T-helper 2 cell treated with Interferon-gamma antibody and Interleukin-4, amounts not matched to agents 5 μg/mL and 100 μg/mL, for 36 hours (primary cell): ENCODE results near the gene PEMT.

Experiments used
- DNase-seq: peaks from one replicate; pipeline ENCODE4 v3.0.0; 2021; ENCODE audit warnings: low spot score
- H3K27ac Mint-ChIP-seq: one replicate; pipeline ENCODE4 v1.8.0; 2021; ENCODE audit warnings: mild to moderate bottlenecking, mixed read lengths
- H3K27me3 Mint-ChIP-seq: one replicate; pipeline ENCODE4 v1.8.0; 2021; ENCODE audit warnings: low read depth, mixed read lengths
- H3K36me3 Mint-ChIP-seq: one replicate; pipeline ENCODE4 v1.8.0; 2021; ENCODE audit warnings: low read depth, mixed read lengths
- H3K4me1 Mint-ChIP-seq: one replicate; pipeline ENCODE4 v1.8.0; 2021; ENCODE audit warnings: low read depth, mixed read lengths
- H3K4me3 Mint-ChIP-seq: one replicate; pipeline ENCODE4 v1.8.0; 2022; ENCODE audit warnings: mild to moderate bottlenecking, moderate library complexity, mixed read lengths
- H3K9me3 Mint-ChIP-seq: one replicate; pipeline ENCODE4 v1.8.0; 2021; ENCODE audit warnings: mixed read lengths

The PEMT gene

DNA sequence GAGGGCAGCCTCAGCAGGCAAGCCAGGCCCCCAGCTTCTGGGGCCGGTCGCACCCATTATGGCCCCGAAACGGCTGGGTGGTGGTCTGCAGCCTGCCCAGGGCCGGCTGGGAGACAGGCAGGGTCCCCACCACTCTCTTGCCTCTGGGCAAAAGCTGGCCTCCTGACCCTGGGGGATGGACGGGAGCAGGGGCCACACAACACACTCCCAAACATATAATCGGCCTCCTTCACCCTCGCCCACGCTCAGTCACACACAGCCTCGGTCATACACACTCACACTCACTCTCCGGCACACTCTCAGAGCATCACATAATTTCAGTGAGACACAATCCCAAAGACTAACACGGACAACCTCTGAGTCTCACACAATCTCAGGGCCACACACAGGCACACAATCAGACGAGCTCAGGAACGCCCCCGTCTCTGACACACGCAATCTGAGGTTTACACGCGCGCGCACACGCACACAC is 589 bp downstream of the PEMT start:
- Mint-ChIP-seq H3K4me1 (peaks cover 15% of the 10 kb centered on the region), H3K9me3 (no peaks in the 10 kb centered on the region), H3K27ac (peak overlapping the region; percentile 94), H3K27me3 (no peaks in the 10 kb centered on the region), H3K4me3 (peak overlapping the region; percentile 97), H3K36me3 (no peaks in the 10 kb centered on the region)
- no peak for DNase-seq

DNA sequence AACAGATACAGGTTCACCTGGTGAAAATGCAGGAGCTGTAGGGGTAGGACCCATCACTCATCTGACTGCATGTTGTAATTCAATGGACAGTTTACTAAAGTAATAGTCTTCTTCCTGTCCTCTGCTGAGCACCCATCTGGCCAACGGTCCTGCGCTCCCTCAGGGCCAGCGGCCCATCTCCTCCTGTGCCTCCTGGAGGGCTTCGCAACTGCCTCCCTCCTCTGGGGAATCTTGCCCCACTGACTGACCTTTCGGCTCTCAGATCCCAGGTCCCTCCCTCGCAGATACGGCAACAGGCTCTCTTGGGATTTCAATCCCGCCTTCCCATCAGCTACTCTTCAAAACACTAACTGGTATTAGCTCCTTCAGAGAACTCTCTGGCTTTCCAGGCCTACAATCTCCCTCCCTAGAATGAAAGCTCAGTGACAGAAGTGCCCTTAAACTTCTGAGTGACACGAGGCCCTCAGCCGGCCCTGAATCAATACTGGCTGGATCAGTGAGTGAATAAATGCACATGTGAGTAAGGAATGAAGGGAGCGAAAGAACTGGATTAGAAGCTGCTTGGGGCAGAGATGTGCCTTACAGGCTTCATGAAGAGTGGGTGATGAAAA is 1.3 kb downstream of the PEMT start:
- H3K4me1 Mint-ChIP-seq: peaks cover 15% of the 10 kb centered on the region

DNA sequence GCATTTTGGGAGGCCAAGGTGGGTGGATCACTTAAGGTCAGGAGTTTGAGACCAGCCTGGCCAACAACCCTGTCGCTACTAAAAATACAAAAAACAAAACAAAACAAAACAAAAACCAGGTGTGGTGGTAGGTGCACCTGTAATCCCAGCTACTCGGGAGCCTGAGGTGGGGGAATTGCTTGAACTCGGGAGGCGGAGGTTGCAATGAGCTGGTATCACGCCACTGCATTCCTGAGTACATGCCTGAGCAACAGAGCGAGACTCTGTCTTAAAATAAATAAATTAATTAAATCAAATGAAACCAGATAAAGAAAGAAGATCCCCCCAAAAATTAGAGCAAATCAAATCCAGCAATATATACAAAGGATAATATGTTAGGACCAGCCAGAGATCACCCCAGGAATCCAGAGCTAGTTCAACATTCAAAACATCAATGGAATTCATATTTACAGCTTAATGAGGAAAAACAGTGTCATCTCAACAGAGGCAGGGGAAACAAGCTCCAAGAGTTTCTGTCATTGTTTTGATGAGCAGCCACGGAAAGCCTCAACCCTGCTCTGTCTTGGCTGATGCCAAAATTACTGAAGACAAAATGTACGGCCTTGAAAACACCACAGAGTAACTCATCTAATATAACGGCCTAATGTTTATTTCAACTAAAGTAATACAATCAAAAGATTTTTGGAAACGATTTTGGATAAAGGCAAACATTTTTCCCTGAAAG is 3.7 kb downstream of the PEMT start:
- Mint-ChIP-seq H3K4me1 (peaks cover 15% of the 10 kb centered on the region), H3K27ac (no peak overlapping the region), H3K36me3 (no peaks in the 10 kb centered on the region), H3K9me3 (no peaks in the 10 kb centered on the region), H3K4me3 (no peak overlapping the region), H3K27me3 (no peaks in the 10 kb centered on the region)
- DNase-seq: no peak

More for the DNA sequence above, 1.3 kb downstream of the PEMT start:
- H3K4me3 Mint-ChIP-seq: peak overlapping the region; percentile 97
- DNase-seq: no peak
- no peaks in the 10 kb centered on the region for H3K9me3 Mint-ChIP-seq
- H3K27me3 Mint-ChIP-seq: no peaks in the 10 kb centered on the region
- H3K27ac Mint-ChIP-seq: peak overlapping the region; percentile 62
- no peaks in the 10 kb centered on the region for H3K36me3 Mint-ChIP-seq

DNA sequence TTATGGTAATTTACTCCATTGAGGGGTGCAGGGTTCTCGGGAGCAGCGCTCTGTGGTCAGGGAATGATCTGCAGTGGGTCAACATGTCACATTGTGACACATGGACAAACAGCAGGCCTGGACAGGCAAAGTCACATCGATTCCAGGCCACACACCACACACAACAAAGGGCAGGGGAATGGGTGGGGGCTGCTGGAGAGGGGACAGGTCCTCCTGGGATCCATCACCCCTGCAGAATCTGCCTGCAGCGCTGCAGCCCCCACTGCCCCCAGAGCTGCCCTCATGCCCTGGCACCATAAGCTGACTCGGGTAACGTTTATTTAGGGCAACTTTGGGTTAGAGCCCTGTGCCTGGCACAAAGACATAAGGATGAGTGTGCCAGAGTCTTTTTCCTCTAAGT is 9.1 kb downstream of the PEMT start:
- Mint-ChIP-seq H3K4me3 (no peak overlapping the region), H3K9me3 (no peaks in the 10 kb centered on the region), H3K27ac (no peak overlapping the region), H3K4me1 (no peaks in the 10 kb centered on the region), H3K27me3 (no peaks in the 10 kb centered on the region), H3K36me3 (no peaks in the 10 kb centered on the region)
- no peak for DNase-seq

DNA sequence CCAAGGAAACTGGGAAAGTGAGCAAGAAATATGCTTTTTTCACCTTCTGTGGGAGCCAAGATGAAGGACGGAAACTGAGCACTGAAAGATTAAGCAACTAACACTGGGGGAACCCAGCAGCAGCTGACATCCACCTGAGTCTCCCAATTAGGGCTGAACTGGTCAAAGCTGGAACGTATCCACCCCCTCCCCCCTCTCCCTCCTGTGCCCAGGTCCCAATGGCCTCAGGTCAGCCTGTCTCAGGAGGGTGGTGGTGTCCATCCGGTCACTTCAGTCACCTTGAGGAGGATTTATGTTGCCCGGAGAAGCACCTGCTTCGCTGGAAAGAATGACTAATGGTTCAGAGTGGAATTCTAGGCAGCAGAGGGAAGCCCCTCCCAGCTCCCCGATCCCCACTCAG is 10.0 kb downstream of the PEMT start:
- Mint-ChIP-seq H3K36me3 (no peaks in the 10 kb centered on the region), H3K4me3 (no peak overlapping the region), H3K9me3 (no peaks in the 10 kb centered on the region), H3K27ac (no peak overlapping the region), H3K4me1 (no peaks in the 10 kb centered on the region), H3K27me3 (no peaks in the 10 kb centered on the region)
- DNase-seq: no peak

DNA sequence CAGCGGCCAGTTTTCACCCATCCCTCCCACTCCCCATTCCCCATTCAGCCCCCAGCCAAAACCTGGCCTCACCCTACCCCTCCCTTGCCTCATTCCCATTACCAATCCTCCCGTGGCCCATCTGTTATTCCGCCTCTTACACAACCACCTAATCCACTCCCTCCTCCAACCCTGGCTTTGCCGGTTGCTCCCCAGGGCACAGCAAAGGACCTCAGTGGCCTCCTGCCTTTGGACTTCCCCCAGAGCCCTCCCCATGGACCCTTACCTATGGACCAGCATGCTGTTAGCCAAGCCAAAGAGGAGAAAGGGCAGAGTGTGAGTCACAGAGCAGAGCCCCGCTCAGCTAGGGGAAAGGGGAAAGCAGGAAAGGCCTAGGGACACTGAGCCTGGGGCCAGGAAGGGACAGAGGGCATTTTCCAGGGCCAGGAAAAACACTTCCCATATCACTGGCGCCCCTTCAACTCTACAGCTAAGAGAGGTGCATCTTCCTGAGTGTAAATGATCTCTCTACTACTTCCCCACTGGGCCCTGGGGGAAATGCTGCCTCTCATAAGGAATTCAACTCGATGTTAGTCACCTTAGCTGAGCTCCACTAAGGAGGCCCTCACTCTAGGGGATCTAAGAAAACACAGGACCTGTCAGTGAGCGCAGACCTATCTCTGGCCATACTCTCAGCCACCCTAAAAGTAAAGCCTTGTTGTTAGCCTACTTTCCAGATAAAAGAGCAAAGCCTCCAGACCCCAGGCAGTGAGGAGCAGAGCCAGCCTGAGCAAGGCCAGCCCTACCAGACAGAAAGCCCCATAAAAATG is 10.6 kb downstream of the PEMT start:
- no peak for DNase-seq
- Mint-ChIP-seq H3K27me3 (no peaks in the 10 kb centered on the region), H3K4me1 (no peaks in the 10 kb centered on the region), H3K27ac (no peak overlapping the region), H3K9me3 (no peaks in the 10 kb centered on the region), H3K36me3 (no peaks in the 10 kb centered on the region), H3K4me3 (no peak overlapping the region)

DNA sequence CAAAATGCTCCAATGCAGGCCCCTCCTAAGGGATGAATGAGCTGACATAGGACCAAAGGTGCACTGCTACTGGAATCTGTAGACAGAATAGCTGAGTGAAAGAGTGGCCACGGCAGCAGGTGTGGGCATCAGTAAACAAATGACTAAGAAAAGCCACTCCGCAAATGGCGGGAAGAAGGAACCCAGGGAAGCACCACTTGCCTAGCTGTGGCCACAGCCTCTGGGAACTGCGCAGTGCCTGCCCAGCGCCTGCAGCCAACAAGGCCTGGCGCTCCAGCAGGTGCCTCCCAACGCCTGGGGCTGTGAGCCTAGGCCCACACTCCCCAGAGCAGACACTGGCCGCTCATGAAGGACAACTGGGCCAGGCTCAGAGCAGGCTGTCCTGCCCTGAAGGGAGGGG is 11.8 kb downstream of the PEMT start:
- Mint-ChIP-seq H3K4me3 (no peak overlapping the region), H3K4me1 (no peaks in the 10 kb centered on the region), H3K27ac (no peak overlapping the region), H3K9me3 (no peaks in the 10 kb centered on the region), H3K36me3 (no peaks in the 10 kb centered on the region), H3K27me3 (no peaks in the 10 kb centered on the region)
- DNase-seq: no peak

DNA sequence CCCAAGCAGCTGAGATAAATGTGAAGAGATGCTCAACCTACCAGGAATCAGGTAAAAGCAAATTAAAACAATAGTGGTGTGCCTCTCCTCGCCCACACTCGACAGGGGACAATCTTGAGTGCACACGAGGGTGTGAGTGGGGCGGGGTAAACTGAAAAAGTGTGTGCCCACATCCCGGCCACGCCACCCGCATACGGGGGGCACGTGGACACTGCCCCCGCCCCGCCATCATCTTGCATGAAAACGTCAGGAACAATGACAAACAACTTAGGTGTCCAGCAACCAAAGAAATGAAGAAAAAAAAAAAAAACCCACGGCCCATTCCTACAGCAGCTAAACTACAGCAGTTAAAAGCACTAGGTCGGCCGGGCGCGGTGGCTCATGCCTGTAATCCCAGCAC is 14.1 kb downstream of the PEMT start:
- Mint-ChIP-seq H3K4me3 (no peak overlapping the region), H3K27ac (no peak overlapping the region), H3K27me3 (no peaks in the 10 kb centered on the region), H3K36me3 (no peaks in the 10 kb centered on the region), H3K4me1 (no peaks in the 10 kb centered on the region), H3K9me3 (no peaks in the 10 kb centered on the region)
- no peak for DNase-seq

DNA sequence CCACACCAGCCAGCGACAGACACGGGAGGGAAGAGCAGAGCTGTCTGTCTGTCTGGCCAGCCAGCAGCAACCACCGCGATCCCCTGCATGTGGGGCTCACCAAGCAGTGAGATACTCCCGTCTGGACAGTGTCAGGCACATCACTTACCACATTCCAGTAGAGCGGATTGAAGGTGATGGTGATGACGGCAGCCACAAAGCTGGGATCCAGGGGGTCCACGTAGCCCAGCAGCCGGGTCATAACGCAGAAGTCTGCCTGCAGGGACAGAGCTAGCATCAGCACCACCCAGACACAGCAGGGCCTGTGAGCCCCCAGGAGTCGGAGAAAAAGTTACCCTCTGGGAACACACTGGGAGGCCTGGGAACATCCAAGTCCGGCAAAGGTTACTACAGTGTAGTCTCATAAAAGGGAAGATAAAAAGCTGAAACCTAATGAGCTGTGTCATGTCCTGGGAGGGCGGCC is 14.7 kb downstream of the PEMT start:
- Mint-ChIP-seq H3K4me3 (no peak overlapping the region), H3K27me3 (no peaks in the 10 kb centered on the region), H3K9me3 (no peaks in the 10 kb centered on the region), H3K36me3 (no peaks in the 10 kb centered on the region), H3K4me1 (no peaks in the 10 kb centered on the region), H3K27ac (no peak overlapping the region)
- no peak for DNase-seq

DNA sequence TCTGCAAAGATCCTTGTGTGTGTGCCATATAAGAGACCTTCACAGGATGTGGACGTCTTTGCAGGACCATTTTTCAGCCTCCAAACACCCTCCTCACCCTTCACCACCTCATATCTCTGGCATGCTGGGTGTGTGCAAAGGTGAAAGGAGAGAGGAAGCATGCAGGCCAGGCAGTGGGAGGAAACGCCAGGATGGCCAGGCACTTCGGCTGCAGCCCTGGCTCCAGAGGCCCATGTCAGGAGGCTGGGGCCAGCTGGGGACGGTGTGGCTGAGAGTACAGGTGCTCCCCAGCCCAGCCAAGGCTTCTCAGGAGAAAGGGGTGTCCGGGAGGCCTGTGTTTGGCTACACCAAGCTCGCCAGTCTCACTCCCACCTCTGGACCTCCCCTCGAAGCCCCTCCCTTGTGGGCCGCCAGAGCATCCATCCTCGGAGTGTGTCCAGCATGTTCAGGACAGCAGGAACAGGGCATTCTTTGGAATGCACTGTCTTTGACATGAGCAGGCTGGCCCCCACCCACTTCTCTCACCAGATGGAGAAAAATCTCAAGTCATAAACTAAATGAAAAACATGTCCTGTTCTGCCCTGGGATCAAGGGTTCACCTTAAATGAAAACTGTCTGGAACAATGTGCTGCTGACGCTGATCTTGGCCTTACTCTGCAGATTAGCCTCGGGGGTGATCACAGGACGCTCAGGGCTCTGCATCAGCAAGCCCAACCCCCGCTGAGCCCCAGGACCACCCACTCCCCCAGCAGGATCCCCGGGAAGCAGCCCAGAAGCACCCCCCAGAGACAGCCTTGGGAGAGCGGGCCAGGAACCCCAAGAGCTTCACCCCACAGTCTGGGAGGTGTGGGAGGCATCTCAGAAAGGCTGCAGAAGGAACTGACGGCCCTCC is 15.9 kb downstream of the PEMT start:
- no peaks in the 10 kb centered on the region for H3K9me3 Mint-ChIP-seq
- H3K4me3 Mint-ChIP-seq: no peak overlapping the region
- no peaks in the 10 kb centered on the region for H3K4me1 Mint-ChIP-seq
- no peaks in the 10 kb centered on the region for H3K36me3 Mint-ChIP-seq
- no peak overlapping the region for H3K27ac Mint-ChIP-seq
- no peak for DNase-seq
- no peaks in the 10 kb centered on the region for H3K27me3 Mint-ChIP-seq

DNA sequence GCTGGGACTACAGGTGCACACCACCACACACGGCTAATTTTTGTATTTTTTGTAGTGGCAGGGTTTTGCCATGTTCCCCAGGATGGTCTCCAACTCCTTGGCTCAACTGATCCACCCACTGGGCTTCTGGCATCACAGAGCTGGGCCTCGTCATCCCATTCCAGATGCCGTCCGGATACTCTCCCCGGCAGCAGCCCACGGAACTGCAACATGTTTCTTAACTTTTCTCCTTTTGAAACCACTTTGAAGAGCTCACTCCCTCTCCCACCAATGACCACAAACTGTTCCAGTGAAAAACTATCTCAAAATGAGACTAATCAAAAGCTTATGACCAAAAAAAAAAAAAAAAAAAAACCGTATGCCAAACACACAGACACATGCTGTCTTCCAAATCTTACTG is 17.6 kb downstream of the PEMT start:
- no peak overlapping the region for H3K27ac Mint-ChIP-seq
- DNase-seq: no peak
- H3K9me3 Mint-ChIP-seq: no peaks in the 10 kb centered on the region
- H3K4me1 Mint-ChIP-seq: no peaks in the 10 kb centered on the region
- no peaks in the 10 kb centered on the region for H3K36me3 Mint-ChIP-seq
- H3K4me3 Mint-ChIP-seq: no peak overlapping the region
- no peaks in the 10 kb centered on the region for H3K27me3 Mint-ChIP-seq

DNA sequence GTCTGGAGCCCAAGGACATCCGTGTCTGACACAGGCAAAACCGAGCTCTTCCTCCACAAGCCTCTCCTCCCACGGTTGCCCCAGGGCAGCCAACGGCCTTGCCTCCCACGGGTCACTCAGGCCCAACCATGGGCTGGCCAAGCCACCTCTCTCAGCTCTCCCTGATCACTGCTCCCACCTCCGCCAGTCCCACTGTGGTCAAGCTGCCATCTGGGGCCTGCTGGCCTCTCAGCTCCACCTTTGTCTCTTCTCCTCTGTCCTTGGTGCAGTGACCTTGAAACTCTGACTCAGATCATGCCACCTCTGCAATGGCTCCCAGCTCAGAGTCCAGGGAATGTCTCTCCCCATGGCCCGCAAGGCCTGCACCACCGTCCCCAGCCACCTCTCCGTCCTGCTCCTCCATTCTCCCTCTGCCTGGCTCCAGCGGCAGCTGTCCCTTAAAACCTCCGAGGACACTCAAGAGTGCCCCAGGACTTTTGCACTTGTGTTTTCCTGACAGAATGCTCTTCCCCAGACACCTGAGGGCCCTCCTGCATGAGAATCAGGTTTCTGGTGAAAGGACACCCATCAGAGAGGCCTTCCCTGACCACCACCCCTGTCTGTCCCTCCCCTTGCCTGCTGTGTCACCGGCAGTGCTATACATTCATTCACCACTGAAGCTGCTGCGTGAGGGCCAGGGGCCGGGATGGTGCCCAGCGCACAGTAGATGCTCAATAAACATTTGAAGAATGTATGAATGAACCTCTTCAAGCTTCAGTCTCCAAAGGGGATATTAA is 19.3 kb downstream of the PEMT start:
- Mint-ChIP-seq H3K4me1 (no peaks in the 10 kb centered on the region), H3K9me3 (no peaks in the 10 kb centered on the region), H3K4me3 (no peak overlapping the region), H3K27ac (no peak overlapping the region), H3K27me3 (no peaks in the 10 kb centered on the region), H3K36me3 (no peaks in the 10 kb centered on the region)
- no peak for DNase-seq
